GM12878 (cell line): ENCODE results near the gene JAGN1. TPM values are rescaled to one million over a fixed set of nuclear protein-coding genes. Genes with fewer than 3 reads are reported as not detected.

Experiments used
- ATAC-seq: fragments of 200-7000 bp; cut with Tn5 transposase; 3 replicates; pipeline ENCODE4 v1.9.1; 2020; ENCODE audit warnings: mild to moderate bottlenecking, moderate library complexity
- BruUV-seq: library from RNA; stranded (reverse); fragments of 400-500 nt; replicated peaks from 2 replicates; lab custom pipeline; 2021; lab: Mats Ljungman, UMichigan
- CTCF ChIA-PET: fragments of 300-600 bp; sonication (Branson Sonifier 250); formaldehyde crosslinking; extraction: SDS; loops from one replicate; lab custom pipeline; 2021; ENCODE audit warnings: inconsistent platforms; lab: Yijun Ruan, JAX
- POLR2A ChIA-PET: fragments of 350-600 bp; formaldehyde crosslinking; extraction: SDS; loops from one replicate; lab custom pipeline; 2021; ENCODE audit warnings: inconsistent platforms; lab: Charles Lee
- RAD21 ChIA-PET: fragments of 300-600 bp; sonication (Branson Sonifier 250); formaldehyde crosslinking; loops from one replicate; lab custom pipeline; 2023; ENCODE audit warnings: antibody characterized with exemption; ENCODE audit not compliant: unreplicated experiment; lab: Charles Lee
- SMC1A ChIA-PET: fragments of 300-600 bp; sonication (Branson Sonifier 250); formaldehyde crosslinking; loops from one replicate; lab custom pipeline; 2023; ENCODE audit not compliant: unreplicated experiment, uncharacterized antibody; lab: Charles Lee
- DNase-seq: peaks from one replicate; pipeline ENCODE4 v3.0.0-alpha.2; 2011; ENCODE audit warnings: low read depth, low spot score
- FAIRE-seq: peaks from 3 replicates; lab custom pipeline; 2011; peaks lifted over from hg19 to GRCh38; lab: Jason Lieb, UNC
- H2AFZ ChIP-seq: 2 replicates; pipeline ENCODE4 v1.6.0; 2011; ENCODE audit warnings: low read depth, low read length, control low read depth; ENCODE audit not compliant: control insufficient read depth
- H3K27ac ChIP-seq: 2 replicates; pipeline ENCODE4 v1.5.1; 2011; ENCODE audit warnings: control low read depth; ENCODE audit not compliant: control insufficient read depth, insufficient read depth
- H3K27me3 ChIP-seq, 2 experiments: replicated peaks in 1 of 2; 2 replicates each; pipeline versions ENCODE4 v1.6.0 to v1.6.1; 2011; ENCODE audit warnings: low read length in 1 of 2; ENCODE audit not compliant: control insufficient read depth in 2 of 2, insufficient read depth in 2 of 2
- H3K36me3 ChIP-seq, 2 experiments: 2 replicates each; pipeline ENCODE4 v1.5.1; 2011; ENCODE audit warnings: low read length in 1 of 2; ENCODE audit not compliant: control insufficient read depth in 2 of 2, insufficient read depth in 2 of 2
- H3K4me1 ChIP-seq: 2 replicates; pipeline ENCODE4 v1.6.1; 2011; ENCODE audit warnings: mild to moderate bottlenecking, low read length, moderate library complexity, mixed read lengths; ENCODE audit not compliant: control insufficient read depth, insufficient read depth
- H3K4me2 ChIP-seq: 2 replicates; pipeline ENCODE4 v1.6.0; 2011; ENCODE audit warnings: control low read depth; ENCODE audit not compliant: control insufficient read depth, insufficient read depth
- H3K4me3 ChIP-seq: fragments of 200-600 bp; sonication (generic); 2 replicates; pipeline ENCODE4 v1.5.1; 2016
- H3K79me2 ChIP-seq: 2 replicates; pipeline ENCODE4 v1.6.0; 2011; ENCODE audit warnings: low read length; ENCODE audit not compliant: control insufficient read depth, insufficient read depth
- H3K9ac ChIP-seq: 2 replicates; pipeline ENCODE4 v1.8.0; 2011; ENCODE audit warnings: low read length, control low read depth, mixed read lengths; ENCODE audit not compliant: control insufficient read depth, insufficient read depth
- H3K9me3 ChIP-seq: replicated peaks from 3 replicates; pipeline ENCODE4 v1.5.1; 2011; ENCODE audit warnings: mild to moderate bottlenecking, low read length; ENCODE audit not compliant: control insufficient read depth, insufficient read depth
- H4K20me1 ChIP-seq: 2 replicates; pipeline ENCODE4 v1.6.0; 2011; ENCODE audit not compliant: control insufficient read depth, insufficient read depth
- BCL11A ChIP-seq: IDR thresholded peaks from 2 replicates; pipeline ENCODE4 v1.6.1; 2011; ENCODE audit warnings: low read depth, low read length
- CHD1 ChIP-seq: IDR thresholded peaks from 2 replicates; pipeline ENCODE4 v1.6.1; 2012; ENCODE audit warnings: low read depth, low read length, improper control_type of control experiment
- CHD4 ChIP-seq: fragments of 200-600 bp; sonication (generic); IDR thresholded peaks from 2 replicates; pipeline ENCODE4 v1.6.1; 2016; ENCODE audit warnings: mild to moderate bottlenecking
- FOXK2 ChIP-seq: fragments of 450-650 bp; IDR thresholded peaks from 2 replicates; pipeline ENCODE4 v1.6.1; 2017; ENCODE audit warnings: mild to moderate bottlenecking, moderate library complexity
- MEF2B ChIP-seq: fragments of 450-650 bp; IDR thresholded peaks from 2 replicates; pipeline ENCODE4 v1.6.1; 2018; ENCODE audit warnings: mild to moderate bottlenecking, moderate library complexity; ENCODE audit not compliant: partially characterized antibody, poor library complexity, severe bottlenecking
- RAD51 ChIP-seq: fragments of 450-650 bp; IDR thresholded peaks from 2 replicates; pipeline ENCODE4 v1.6.1; 2016; ENCODE audit warnings: moderate library complexity, mild to moderate bottlenecking, inconsistent platforms
- RBBP5 ChIP-seq: fragments of 200-600 bp; sonication (generic); conservative IDR thresholded peaks from 2 replicates; pipeline ENCODE4 v1.6.1; 2016
- RFX5 ChIP-seq: IDR thresholded peaks from 2 replicates; pipeline ENCODE4 v1.6.1; 2011; ENCODE audit warnings: low read depth, low read length, improper control_type of control experiment
- SMC3 ChIP-seq: IDR thresholded peaks from 2 replicates; pipeline ENCODE4 v1.6.1; 2011; ENCODE audit warnings: low read length, improper control_type of control experiment, borderline replicate concordance
- SRF ChIP-seq, 2 experiments: IDR thresholded peaks; 2 replicates each; pipeline ENCODE4 v1.6.1; 2011; ENCODE audit warnings: low read depth in 2 of 2, low read length in 2 of 2, mild to moderate bottlenecking in 1 of 2, moderate library complexity in 1 of 2
- STAT3 ChIP-seq: IDR thresholded peaks from 2 replicates; pipeline ENCODE4 v1.6.1; 2011; ENCODE audit warnings: low read depth, low read length, improper control_type of control experiment
- YY1 ChIP-seq: IDR thresholded peaks from 2 replicates; pipeline ENCODE4 v1.6.1; 2011; ENCODE audit warnings: low read depth, mild to moderate bottlenecking, low read length
- ZNF217 ChIP-seq: fragments of 450-650 bp; IDR thresholded peaks from 2 replicates; pipeline ENCODE4 v1.6.1; 2017; ENCODE audit warnings: antibody characterized with exemption, mild to moderate bottlenecking
- ZNF274 ChIP-seq: IDR thresholded peaks from one replicate; pipeline ENCODE4 v1.8.0; 2011; ENCODE audit not compliant: insufficient read length, insufficient read depth
- WGBS: methylation state at CpG from one replicate; pipeline ENCODE4 v1.1.6; 2016; ENCODE audit warnings: low lambda C conversion rate; ENCODE audit not compliant: insufficient replicate concordance, insufficient coverage; ENCODE audit errors: missing lambda C conversion rate; 5-methylcytosine and 5-hydroxymethylcytosine counted together
- in situ Hi-C: fragments of 300-500 bp; cut with MboI; formaldehyde crosslinking; loops from 9 replicates; pipeline ENCODE4 v1.14.3; 2018; ENCODE audit warnings: mixed read lengths
- intact Hi-C: fragments of 100-400 bp; cut with micrococcal nuclease; formaldehyde crosslinking; loops from one replicate; pipeline ENCODE4 v1.14.2; 2022; ENCODE audit not compliant: unreplicated experiment
- polyA plus RNA-seq, 11 experiments: library from polyadenylated mRNA; depleted of rRNA in 4 of 11; unstranded in 6 of 11; stranded (reverse) in 5 of 11; fragments of >200 nt; fragmentation: Nextera tagmentation in 4 of 11; fragmentation: Illumina TruSeq in 1 of 11; extraction: Ambion mirVana in 4 of 11; extraction: Trizol in 1 of 11; gene quantifications; 1 replicate in 1 of 11; 2 replicates in 10 of 11; pipeline versions ENCODE4 v1.2.1 to v1.2.3, GENCODE V29; 2011 to 2016; ENCODE audit warnings: inconsistent platforms in 2 of 11, missing spikeins in 2 of 11, low read depth in 1 of 11
- total RNA-seq, 4 experiments: library from RNA; depleted of rRNA in 3 of 4; stranded (reverse); fragments of >200 nt in 3 of 4; fragmentation: Illumina TruSeq in 1 of 4; extraction: Trizol in 1 of 4; gene quantifications; 2 replicates each; pipeline versions ENCODE4 v1.2.1 to v1.2.3, GENCODE V29; 2013 to 2021
- TF ChIP-seq, protein P1 (sequence below): fragments of 150-350 bp; IDR thresholded peaks from 2 replicates; pipeline ENCODE4 v1.6.1; 2014; ENCODE audit warnings: mild to moderate bottlenecking, low read depth, low read length
- TF ChIP-seq, protein P2 (sequence below): fragments of 450-650 bp; IDR thresholded peaks from 2 replicates; pipeline ENCODE4 v1.6.1; 2014; ENCODE audit warnings: mild to moderate bottlenecking
- TF ChIP-seq, protein P3 (sequence below): fragments of 450-650 bp; IDR thresholded peaks from 2 replicates; pipeline ENCODE4 v1.6.1; 2017; ENCODE audit warnings: mild to moderate bottlenecking, moderate library complexity
- TF ChIP-seq, protein P4 (sequence below): IDR thresholded peaks from 2 replicates; pipeline ENCODE4 v1.6.1; 2011; ENCODE audit warnings: low read depth, mild to moderate bottlenecking, low read length, moderate library complexity, borderline replicate concordance; ENCODE audit errors: extremely low read depth

Gene JAGN1
- total and polyA plus RNA-seq, 10 of the 15 experiments (the other 5 are each of a cell fraction or from before 2014, with no cell fraction given): 23.3 to 56.0 (median 35.4) TPM

DNA sequence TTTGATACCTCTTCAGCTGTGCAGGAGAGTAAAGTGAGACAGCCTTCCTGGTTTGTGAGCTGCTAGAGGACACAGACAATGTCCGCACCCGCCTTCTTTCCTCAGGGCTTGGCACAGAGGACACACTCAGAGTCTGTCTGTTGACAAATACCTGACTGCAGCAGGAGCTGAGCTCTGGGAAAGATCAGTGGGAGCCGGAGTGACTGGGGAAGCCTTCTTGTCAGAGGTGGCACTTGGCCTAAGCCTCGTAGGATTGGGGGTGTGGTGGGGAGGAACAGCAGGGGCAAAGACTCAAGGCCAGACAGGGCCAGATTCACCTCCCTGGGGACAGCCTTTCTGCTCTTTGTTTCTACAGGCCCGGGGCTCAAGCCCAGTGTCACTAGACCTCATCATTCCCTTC, 23.2 kb downstream of the JAGN1 start (continued):
- TF ChIP-seq SMC3: no peak

DNA sequence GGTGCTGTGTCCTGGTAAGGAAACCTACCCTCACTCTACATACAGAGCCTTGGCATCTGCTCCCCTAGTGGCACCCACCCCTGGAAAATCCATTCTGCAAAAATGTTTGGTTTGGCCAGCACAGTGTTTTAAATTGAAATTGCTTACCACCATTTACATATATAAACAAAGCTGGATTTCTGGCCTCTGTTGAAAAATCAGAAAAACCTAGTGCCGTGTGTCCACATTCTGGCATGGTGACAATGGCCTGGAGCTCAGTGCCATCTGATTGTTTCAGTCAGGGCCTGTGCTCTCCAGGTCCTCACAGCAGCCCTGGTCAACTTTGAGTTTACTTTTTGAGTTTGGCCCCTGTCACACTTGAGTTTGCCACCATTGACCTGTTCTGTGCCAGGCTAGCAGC, 23.6 kb downstream of the JAGN1 start:
- WGBS: 100% methylated on average over 1 of the region's 1 CpG
- in situ Hi-C loops: no loop called here
- Histone ChIP-seq H3K9me3 (no peaks in the 10 kb centered on the region), H3K4me1 (peaks cover 18% of the 10 kb centered on the region), H3K27me3 (peaks cover 0 to 2% of the 10 kb centered on the region in 2 experiments; a peak in 1 of 4 replicates), H3K4me3 (no peak overlapping the region), H4K20me1 (no peaks in the 10 kb centered on the region), H3K27ac (no peak overlapping the region), H3K79me2 (no peaks in the 10 kb centered on the region), H3K9ac (no peak overlapping the region), H3K36me3 (no peaks in the 10 kb centered on the region), H2AFZ (no peak overlapping the region), H3K4me2 (no peak overlapping the region)
- no peak for TF ChIP-seq MEF2B
- TF ChIP-seq, protein P1, sequence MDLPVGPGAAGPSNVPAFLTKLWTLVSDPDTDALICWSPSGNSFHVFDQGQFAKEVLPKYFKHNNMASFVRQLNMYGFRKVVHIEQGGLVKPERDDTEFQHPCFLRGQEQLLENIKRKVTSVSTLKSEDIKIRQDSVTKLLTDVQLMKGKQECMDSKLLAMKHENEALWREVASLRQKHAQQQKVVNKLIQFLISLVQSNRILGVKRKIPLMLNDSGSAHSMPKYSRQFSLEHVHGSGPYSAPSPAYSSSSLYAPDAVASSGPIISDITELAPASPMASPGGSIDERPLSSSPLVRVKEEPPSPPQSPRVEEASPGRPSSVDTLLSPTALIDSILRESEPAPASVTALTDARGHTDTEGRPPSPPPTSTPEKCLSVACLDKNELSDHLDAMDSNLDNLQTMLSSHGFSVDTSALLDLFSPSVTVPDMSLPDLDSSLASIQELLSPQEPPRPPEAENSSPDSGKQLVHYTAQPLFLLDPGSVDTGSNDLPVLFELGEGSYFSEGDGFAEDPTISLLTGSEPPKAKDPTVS: no peak
- no peak for TF ChIP-seq BCL11A
- TF ChIP-seq CHD4: no peak
- no peak for TF ChIP-seq YY1
- no peak for TF ChIP-seq RBBP5
- TF ChIP-seq, protein P2, sequence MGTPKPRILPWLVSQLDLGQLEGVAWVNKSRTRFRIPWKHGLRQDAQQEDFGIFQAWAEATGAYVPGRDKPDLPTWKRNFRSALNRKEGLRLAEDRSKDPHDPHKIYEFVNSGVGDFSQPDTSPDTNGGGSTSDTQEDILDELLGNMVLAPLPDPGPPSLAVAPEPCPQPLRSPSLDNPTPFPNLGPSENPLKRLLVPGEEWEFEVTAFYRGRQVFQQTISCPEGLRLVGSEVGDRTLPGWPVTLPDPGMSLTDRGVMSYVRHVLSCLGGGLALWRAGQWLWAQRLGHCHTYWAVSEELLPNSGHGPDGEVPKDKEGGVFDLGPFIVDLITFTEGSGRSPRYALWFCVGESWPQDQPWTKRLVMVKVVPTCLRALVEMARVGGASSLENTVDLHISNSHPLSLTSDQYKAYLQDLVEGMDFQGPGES: no peak
- TF ChIP-seq RAD51: no peak
- TF ChIP-seq CHD1: no peak
- no peak for TF ChIP-seq ZNF274
- no peak for TF ChIP-seq STAT3
- no peak for TF ChIP-seq ZNF217
- no peak for TF ChIP-seq FOXK2
- TF ChIP-seq RFX5: no peak
- TF ChIP-seq, protein P3, sequence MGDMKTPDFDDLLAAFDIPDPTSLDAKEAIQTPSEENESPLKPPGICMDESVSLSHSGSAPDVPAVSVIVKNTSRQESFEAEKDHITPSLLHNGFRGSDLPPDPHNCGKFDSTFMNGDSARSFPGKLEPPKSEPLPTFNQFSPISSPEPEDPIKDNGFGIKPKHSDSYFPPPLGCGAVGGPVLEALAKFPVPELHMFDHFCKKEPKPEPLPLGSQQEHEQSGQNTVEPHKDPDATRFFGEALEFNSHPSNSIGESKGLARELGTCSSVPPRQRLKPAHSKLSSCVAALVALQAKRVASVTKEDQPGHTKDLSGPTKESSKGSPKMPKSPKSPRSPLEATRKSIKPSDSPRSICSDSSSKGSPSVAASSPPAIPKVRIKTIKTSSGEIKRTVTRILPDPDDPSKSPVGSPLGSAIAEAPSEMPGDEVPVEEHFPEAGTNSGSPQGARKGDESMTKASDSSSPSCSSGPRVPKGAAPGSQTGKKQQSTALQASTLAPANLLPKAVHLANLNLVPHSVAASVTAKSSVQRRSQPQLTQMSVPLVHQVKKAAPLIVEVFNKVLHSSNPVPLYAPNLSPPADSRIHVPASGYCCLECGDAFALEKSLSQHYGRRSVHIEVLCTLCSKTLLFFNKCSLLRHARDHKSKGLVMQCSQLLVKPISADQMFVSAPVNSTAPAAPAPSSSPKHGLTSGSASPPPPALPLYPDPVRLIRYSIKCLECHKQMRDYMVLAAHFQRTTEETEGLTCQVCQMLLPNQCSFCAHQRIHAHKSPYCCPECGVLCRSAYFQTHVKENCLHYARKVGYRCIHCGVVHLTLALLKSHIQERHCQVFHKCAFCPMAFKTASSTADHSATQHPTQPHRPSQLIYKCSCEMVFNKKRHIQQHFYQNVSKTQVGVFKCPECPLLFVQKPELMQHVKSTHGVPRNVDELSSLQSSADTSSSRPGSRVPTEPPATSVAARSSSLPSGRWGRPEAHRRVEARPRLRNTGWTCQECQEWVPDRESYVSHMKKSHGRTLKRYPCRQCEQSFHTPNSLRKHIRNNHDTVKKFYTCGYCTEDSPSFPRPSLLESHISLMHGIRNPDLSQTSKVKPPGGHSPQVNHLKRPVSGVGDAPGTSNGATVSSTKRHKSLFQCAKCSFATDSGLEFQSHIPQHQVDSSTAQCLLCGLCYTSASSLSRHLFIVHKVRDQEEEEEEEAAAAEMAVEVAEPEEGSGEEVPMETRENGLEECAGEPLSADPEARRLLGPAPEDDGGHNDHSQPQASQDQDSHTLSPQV: no peak
- TF ChIP-seq, protein P4, sequence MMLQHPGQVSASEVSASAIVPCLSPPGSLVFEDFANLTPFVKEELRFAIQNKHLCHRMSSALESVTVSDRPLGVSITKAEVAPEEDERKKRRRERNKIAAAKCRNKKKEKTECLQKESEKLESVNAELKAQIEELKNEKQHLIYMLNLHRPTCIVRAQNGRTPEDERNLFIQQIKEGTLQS: no peak
- no peak for TF ChIP-seq SRF (IDR thresholded peaks at IDR 0.05; ENCODE audit: low read depth in 2 of 2, low read length in 2 of 2)
- CTCF ChIA-PET: interaction anchor here (0.9 to 4.4 kb wide), 4 partner anchors 16 to 65 kb away, joined by 3 to 31 read pairs (median 3); partner anchors contain the start of gene CRELD1
- POLR2A ChIA-PET: interaction anchor here (0.6 to 1.1 kb wide), 3 partner anchors 13 to 24 kb away, joined by 3 read pairs; no protein-coding TSS in a partner anchor
- no TSS peak for BruUV-seq
- SMC1A ChIA-PET: interaction anchor here (1.0 to 1.3 kb wide), 3 partner anchors 16 to 93 kb away, joined by 3 to 5 read pairs (median 3); no protein-coding TSS in a partner anchor
- no peak for ATAC-seq
- DNase-seq: no peak
- RAD21 ChIA-PET: interaction anchor here (1.2 kb wide), 1 partner anchor 18 kb away, joined by 4 read pairs; no protein-coding TSS in a partner anchor
- FAIRE-seq: no peak
- intact Hi-C loops: no loop called here
